ENCODE results near the gene METTL22.
A peak's percentile ranks its signal among the peaks of the same experiment; 100 is the strongest.

Gene METTL22

GRCh38 chr16:8669481-8669880, 48.0 kb downstream of the METTL22 start:
- no peak for DNase-seq

- DNase-seq, result no peak
Observed at GRCh38 chr16:8670014-8670560, 48.6 kb downstream of the METTL22 start.

- DNase-seq, result no peak
Observed at GRCh38 chr16:8673611-8674412, 52.3 kb downstream of the METTL22 start.

GRCh38 chr16:8674413-8675022, 53.0 kb downstream of the METTL22 start, which contains the start of gene ABAT:
TSS of gene ABAT (plus strand) at chr16:8674617. CDS start at chr16:8735740, 61,123 bp downstream.
- peak; percentile 81 for DNase-seq

GRCh38 chr16:8675183-8676159, 54.0 kb downstream of the METTL22 start:
- peak; percentile 16 for DNase-seq

- no peak for DNase-seq
Observed at GRCh38 chr16:8676160-8676547, 54.7 kb downstream of the METTL22 start.

GRCh38 chr16:8676737-8677375, 55.4 kb downstream of the METTL22 start:
- DNase-seq, result no peak

- DNase-seq, result peak; percentile 17
Observed at GRCh38 chr16:8677481-8677880, 56.0 kb downstream of the METTL22 start.

- DNase-seq, result peak; percentile 81
Observed at GRCh38 chr16:8678068-8678927, 56.8 kb downstream of the METTL22 start.

GRCh38 chr16:8679151-8679550, 57.7 kb downstream of the METTL22 start:
- DNase-seq, result no peak

- no peak for DNase-seq
Observed at GRCh38 chr16:8682551-8683259, 61.2 kb downstream of the METTL22 start.

GRCh38 chr16:8683640-8684039, 62.1 kb downstream of the METTL22 start:
- DNase-seq, result no peak

- no peak for DNase-seq
Observed at GRCh38 chr16:8685617-8686016, 64.1 kb downstream of the METTL22 start.

GRCh38 chr16:8686031-8686621, 64.6 kb downstream of the METTL22 start:
- DNase-seq, result no peak

GRCh38 chr16:8686879-8687278, 65.4 kb downstream of the METTL22 start:
- no peak for DNase-seq

GRCh38 chr16:8689686-8690085, 68.2 kb downstream of the METTL22 start:
- DNase-seq, result no peak

- no peak for DNase-seq
Observed at GRCh38 chr16:8691728-8692127, 70.2 kb downstream of the METTL22 start.

- DNase-seq, result no peak
Observed at GRCh38 chr16:8694795-8695728, 73.6 kb downstream of the METTL22 start.

- DNase-seq, result no peak
Observed at GRCh38 chr16:8696880-8697279, 75.4 kb downstream of the METTL22 start.

Measured in fibroblast of skin of right biceps (primary cell).